ENCODE measurements around the gene ERBB3.

Gene ERBB3

DNA sequence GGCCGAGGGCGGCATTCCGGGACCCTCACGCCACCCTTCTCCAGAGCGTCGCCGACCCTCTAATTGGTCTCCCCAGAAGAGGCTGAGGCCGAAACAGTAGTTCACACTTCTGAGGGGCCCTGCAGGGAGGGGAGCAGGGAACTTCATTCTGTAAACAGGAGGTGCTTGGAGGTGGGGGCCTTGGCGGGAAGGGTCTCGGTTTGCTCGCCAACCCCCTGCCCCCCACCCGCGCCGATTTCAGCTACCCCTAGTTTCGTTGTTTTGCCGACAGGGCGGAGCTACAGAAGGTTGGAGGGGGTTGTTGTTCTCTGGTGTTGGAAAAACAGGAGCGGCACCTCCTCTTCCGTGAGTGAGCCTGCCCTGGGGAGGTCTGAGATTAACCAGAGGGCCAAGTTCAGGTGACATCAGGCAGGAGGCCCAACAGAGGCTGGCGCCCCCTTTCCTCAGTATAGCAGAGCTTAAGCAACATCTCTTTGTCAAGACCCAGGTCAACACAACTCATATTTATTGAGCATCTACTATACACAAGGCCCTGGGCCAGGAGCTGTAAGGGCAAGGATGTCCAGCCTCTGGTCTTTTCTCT, 682 bp downstream of the ERBB3 start:
- no peak for DNase-seq

DNA sequence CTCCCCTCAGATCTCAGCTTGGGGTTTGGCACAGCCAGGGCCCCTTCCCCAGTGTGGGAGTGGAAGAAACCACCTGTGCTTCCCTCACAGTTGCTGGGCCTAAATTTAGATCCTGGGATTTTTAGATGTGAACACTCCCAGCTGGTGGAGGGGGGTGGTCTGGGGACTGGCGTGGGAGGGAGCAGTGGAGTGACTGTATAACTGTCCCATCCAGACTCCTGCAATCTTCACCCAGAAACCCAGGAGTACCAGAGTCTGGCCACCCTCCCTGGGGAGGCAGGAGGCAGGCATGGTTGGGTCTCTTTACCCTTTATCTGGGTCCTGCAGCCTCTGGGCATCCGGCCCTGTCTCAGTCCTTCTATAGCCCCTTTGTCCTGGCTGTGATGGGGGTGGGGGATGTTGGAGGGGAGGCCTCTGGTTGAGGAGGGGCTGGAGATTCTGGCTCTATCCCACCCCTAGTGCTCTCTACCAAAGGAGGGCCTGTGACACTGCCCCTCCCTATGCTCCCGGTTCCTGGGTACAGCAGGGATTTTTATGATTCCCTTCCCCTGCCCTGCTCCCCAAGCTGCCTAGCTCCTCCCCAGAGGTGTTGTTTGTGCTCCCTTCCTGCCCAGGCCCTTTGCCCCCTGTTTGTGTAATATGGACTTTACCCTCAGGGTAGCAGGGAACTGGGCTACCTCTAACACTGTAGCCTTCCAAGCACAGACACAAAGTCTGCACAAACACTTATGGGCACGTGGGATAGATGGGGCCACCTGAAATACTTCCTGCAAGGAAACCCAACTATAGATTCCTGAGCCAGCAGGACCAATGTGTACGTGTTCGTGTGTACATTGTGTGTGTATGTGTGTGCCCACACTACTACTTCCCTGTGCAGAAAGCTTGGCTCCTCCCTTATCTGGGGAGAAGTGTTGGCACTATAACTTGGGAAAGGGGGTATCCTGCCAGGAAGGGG, 1.7 kb downstream of the ERBB3 start:
- DNase-seq, result no peak

DNA sequence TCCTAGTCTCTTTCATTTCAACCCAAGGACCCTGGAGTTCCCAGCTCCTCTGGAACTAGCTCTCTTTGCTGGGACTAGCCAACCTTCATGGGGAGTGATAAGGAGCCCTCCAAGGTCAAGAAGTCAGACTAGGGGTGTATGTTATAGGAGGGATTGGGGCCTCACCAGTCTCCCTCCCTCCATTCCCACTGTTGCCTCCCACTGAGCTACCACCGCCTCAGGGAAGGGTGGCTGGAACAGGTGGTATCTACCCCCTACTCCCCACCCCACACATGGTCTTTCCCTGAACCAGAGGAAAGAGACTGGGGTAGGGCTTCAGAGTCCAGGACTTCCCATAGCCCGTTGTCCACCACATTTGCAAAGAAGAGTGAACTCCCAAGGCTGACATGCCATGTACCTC, 2.4 kb downstream of the ERBB3 start:
- DNase-seq, result no peak

DNA sequence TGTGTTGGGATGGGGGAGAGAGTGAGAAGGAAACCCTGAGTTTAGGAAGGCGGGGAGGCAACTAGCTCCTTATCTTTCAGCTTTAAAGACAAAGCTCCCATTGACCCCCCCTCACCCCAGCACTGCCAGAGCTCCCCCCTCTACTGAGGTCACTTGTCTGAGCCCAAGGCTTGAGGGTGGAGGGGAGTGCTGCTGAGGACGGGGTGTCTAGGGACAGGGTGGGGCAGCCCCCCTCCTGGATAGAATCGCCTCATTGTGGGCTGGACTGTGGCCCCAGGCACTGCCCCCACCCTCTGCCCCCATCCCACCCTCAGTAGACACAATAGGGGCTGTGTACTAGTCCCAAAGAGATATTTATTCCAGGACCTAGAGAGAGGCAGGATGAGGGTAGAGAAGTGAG, 3.0 kb downstream of the ERBB3 start:
- DNase-seq, result no peak

DNA sequence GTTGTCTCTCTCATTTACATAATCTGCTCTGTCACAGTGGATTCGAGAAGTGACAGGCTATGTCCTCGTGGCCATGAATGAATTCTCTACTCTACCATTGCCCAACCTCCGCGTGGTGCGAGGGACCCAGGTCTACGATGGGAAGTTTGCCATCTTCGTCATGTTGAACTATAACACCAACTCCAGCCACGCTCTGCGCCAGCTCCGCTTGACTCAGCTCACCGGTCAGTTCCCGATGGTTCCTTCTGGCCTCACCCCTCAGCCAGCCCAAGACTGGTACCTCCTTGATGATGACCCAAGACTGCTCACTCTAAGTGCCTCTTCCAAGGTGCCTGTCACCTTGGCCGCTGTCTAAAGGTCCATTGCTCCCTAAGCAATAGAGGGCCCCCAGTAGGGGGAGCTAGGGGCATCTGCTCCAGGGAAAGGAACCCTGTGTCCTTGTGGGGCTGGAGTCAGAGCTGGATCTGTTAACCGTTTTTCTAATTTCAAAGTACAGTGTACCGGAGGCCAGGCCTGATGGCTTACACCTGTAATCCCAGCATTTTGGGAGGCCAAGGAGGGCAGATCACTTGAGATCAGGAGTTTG, 5.1 kb downstream of the ERBB3 start:
- DNase-seq, result no peak

DNA sequence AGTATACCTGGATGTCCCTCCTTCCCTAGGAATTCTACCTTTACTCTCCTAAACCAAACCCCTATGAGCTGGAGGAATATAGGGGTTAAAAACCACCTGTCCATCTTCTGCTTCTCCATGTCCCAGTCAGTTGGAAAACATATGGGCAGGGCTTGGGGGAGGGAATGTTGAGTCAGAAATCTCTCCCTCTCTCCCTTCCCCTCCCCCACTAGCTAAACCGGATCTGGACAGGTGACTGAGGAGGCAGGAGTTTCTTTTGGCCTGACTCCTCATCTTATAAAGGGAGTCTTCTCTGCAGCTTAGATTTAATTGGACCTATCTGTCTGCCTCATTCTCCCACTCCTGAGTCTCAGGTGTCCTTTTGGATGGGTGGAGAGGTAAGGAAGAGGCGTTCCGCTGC, 6.1 kb downstream of the ERBB3 start:
- DNase-seq, result no peak

DNA sequence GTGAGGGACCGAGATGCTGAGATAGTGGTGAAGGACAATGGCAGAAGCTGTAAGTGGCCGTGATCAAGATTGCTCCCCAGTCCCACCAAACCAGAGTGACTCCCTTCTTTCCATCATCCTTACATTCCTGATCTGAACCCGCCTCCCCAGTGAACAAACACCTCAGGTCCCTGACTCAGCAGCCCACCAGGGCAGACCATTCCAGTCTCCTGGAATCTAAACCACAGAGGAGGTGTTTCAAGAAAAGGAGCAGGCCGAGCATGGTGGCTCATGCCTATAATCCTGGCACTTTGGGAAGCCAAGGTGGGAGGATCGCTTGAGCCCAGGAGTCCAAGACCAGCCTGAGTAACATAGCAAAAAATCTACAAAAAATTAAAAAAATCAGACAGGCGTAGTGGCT, 6.6 kb downstream of the ERBB3 start:
- no peak for DNase-seq

DNA sequence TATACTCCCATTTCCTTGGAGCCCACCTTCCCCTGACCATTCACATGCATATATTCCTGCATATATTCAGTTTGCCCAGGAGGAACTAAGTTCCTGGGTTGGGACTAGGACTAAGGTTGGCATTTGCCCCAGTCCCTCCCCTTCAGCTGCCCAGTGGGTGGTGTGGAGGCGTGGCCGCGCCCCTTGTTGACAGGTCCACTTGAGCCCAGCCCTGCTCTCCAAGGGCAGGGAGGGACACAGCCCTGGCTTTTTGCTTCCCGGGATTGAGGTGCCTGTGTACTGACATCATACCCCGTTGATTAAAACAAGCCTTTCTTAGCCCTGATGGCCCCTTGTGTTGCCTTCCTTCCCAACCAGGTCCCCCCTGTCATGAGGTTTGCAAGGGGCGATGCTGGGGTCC, 7.3 kb downstream of the ERBB3 start:
- DNase-seq, result no peak

DNA sequence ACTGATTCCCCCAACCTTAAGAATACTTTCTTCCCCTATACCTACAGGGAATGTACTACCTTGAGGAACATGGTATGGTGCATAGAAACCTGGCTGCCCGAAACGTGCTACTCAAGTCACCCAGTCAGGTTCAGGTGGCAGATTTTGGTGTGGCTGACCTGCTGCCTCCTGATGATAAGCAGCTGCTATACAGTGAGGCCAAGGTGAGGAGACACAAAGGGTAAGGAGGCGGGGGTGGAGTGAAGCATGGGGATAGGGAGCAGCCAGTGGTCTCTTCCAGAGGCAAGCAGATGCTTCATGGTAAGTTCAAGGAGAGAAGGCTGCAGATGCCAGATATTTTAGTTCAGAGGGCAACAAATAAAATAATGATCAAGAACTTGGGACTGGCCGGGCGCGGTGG, 17.8 kb downstream of the ERBB3 start:
- no peak for DNase-seq

DNA sequence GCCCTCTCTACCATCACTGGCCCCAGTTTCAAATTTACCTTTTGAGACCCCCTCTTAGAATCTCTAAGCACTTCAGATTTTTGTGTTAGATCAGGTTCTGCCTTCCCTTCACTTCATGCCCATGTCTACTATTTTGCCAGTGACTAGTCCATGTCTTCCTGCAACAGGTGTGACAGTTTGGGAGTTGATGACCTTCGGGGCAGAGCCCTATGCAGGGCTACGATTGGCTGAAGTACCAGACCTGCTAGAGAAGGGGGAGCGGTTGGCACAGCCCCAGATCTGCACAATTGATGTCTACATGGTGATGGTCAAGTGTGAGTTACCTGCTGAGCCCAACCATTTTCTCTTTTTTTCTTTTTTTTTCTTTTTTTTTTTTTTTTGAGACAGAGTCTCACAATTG, 18.6 kb downstream of the ERBB3 start:
- no peak for DNase-seq

DNA sequence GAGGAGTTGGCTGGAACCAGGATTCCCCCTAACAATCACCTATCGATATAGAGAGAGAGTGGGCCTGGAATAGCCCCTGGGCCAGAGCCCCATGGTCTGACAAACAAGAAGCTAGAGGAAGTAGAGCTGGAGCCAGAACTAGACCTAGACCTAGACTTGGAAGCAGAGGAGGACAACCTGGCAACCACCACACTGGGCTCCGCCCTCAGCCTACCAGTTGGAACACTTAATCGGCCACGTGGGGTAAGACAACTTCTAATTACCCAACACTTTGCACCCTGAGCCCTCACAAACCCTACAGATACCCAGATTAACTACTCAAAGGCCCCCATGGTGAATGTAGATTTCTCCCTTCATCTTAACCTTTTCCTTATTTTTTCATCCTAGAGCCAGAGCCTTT, 19.8 kb downstream of the ERBB3 start:
- DNase-seq, result no peak

DNA sequence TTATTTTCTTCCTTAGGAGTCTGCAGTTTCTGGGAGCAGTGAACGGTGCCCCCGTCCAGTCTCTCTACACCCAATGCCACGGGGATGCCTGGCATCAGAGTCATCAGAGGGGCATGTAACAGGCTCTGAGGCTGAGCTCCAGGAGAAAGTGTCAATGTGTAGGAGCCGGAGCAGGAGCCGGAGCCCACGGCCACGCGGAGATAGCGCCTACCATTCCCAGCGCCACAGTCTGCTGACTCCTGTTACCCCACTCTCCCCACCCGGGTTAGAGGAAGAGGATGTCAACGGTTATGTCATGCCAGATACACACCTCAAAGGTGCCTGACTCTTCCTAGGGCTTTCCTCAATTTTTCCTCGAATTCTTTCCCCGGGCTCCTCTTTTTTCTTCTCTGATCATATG, 21.1 kb downstream of the ERBB3 start:
- no peak for DNase-seq

DNA sequence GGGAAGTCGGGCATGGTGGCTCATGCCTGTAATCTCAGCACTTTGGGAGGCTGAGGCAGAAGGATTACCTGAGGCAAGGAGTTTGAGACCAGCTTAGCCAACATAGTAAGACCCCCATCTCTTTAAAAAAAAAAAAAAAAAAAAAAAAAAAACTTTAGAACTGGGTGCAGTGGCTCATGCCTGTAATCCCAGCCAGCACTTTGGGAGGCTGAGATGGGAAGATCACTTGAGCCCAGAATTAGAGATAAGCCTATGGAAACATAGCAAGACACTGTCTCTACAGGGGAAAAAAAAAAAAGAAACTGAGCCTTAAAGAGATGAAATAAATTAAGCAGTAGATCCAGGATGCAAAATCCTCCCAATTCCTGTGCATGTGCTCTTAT, 22.7 kb downstream of the ERBB3 start:
- DNase-seq, result no peak

DNA sequence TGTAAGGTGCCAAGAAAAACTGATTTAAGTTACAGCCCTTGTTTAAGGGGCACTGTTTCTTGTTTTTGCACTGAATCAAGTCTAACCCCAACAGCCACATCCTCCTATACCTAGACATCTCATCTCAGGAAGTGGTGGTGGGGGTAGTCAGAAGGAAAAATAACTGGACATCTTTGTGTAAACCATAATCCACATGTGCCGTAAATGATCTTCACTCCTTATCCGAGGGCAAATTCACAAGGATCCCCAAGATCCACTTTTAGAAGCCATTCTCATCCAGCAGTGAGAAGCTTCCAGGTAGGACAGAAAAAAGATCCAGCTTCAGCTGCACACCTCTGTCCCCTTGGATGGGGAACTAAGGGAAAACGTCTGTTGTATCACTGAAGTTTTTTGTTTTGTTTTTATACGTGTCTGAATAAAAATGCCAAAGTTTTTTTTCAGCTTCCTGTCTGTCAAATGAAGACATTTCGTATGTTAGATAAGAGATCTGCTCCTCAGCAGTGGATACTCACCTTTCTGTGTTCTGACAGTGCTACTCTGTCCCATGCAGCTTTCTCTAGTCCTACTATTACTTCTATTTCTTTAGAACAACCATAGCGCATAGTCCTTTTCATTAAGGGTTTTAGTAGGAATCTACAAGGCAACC, 23.2 kb downstream of the ERBB3 start:
- DNase-seq, result no peak

DNA sequence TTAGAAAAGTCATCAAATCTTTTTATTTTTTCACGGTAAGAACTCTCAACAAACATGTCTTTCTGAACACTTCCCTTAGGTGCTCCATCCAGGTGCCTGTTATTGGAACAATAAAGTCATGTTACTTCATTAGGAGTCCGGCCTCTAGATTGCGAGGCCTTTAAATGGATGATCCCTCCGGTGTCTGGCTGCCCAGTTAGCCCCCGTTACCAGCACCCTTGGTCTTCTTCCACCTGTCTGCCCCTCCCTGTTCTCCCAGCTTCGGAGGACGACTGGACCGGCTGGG, 23.8 kb downstream of the ERBB3 start:
- DNase-seq, result no peak

DNA sequence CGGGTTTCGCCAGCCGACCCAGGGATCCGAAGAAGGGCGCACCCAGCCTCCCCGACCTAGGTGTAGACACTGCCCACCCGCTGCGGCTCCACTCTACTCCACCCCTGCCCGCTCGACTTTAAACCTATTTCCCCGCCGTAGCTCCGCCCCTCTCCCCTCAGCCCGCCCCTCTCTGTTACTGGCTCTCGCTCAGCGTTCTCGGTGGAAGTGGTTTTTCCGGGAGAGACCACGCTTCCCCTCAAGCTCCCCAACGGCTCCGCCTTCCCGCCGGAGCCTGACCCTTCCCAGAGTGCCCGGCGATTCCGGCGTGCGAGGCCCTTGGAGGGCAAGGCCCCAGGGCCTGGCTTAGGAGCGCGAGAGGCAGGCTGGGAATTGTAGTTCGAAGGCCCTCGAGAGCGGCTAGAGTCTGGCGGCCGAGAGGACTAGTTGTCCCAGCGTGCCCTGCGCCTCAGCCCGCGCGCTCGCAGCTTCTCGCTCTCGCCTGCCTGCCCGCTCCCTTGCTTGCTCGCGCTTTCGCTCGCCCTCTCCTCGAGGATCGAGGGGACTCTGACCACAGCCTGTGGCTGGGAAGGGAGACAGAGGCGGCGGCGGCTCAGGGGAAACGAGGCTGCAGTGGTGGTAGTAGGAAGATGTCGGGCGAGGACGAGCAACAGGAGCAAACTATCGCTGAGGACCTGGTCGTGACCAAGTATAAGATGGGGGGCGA, 24.3 kb downstream of the ERBB3 start, which contains the start of gene PA2G4:
PA2G4 (plus strand) TSS at position 451 of the 706 bp plus-strand sequence; CDS start at position 630, 179 bp downstream.
- DNase-seq, result peak; percentile 96

DNA sequence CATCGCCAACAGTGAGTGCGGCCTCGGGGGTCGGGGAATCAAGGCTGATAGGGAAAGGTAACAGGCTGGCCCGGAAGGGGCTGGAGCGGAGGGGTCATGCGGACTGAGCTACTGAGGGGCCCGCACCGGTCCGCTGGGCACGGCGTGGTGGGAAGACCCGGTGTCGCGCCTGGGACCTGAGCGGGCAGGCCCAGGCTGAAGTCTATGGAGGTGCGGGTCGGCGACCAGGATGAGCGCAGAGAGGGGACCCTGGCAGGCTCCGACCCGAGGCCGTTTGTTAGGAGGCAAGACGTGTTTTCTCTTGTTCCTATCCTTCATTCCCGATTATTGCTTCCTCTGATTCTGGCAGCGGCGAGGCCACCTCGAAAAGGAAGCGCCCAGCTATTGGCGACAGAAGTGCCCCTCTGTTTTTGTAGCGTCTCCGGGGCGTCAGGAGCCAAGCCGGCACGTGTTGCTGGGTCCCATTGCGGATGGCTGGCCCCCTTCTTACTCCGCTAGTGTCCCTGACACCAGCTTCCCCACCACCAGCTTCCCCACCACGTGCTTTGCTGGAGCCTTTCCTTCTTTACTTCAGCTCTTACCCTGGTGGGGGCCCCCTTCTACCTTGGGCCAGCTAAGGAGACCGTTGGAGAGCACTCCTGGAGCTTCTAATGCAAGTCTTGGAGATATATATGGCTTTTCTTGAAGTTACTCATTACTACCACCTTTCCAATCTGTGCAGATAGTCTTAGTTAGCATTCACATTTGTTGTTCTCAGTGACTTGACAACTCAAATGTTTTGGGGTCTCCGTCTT, 25.0 kb downstream of the ERBB3 start:
- DNase-seq, result no peak

DNA sequence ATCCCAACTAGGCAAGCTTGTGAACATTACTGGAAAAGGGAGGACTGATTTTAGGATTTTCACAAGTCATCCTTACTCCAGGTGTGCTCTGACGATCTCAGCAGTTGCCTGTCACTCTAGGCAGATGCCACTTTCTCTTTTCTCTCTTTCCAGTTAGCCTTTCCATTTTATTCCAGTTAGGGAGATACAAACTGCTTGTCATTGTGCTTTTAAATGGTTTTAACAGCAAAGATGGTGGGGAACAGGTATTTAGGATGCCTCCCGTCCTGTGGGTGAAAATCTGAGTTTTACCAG, 25.6 kb downstream of the ERBB3 start:
- no peak for DNase-seq

DNA sequence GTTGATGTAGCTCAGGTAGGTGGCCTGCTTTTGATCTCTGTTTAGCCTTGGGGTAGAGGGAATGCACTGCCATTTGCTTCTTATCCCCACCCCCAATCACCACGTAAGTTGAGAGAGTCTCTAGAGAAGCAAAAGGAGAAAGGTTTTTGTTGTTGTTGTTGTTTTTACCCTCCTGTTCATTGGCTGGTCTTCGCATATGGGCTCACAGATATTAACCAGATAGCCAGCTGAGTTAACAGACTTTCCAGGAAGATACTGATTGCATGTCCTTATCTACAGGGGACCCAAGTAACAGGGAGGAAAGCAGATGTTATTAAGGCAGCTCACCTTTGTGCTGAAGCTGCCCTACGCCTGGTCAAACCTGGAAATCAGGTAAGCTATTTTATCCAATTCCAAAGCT, 27.3 kb downstream of the ERBB3 start:
- no peak for DNase-seq

DNA sequence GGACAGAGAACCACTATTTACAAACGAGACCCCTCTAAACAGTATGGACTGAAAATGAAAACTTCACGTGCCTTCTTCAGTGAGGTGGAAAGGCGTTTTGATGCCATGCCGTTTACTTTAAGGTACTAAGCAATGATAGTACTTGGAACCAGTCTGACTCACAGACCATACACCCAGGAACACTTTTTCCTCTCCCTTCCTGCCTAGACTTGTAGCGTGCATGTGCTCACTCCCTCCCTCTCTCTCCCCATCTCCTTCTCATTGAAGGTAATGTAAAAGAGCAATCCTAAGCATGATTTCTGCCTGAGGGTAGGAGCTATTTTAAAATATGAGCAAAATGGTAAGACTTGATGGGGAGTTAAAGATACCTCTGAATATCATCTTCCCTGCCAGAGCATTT, 30.6 kb downstream of the ERBB3 start:
- no peak for DNase-seq

DNA sequence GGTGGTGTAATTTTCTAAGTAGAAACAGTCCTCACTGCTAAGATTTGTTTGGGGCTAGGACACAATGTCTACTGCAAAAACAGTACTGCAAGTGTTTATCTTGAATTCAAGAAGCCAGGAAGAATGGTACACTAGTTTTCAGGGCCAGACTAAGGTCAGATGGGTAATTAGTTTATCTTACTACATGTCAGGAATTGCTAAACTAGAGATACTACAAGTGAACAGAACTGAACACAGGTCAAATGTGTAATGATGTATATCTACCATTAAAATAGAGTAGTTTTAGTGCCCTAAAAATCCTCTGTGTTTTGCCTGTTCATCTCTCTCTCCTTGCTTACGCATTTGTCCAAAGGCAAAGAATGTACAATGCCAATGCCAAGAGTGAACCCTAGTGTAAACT, 34.1 kb downstream of the ERBB3 start:
- DNase-seq, result no peak

DNA sequence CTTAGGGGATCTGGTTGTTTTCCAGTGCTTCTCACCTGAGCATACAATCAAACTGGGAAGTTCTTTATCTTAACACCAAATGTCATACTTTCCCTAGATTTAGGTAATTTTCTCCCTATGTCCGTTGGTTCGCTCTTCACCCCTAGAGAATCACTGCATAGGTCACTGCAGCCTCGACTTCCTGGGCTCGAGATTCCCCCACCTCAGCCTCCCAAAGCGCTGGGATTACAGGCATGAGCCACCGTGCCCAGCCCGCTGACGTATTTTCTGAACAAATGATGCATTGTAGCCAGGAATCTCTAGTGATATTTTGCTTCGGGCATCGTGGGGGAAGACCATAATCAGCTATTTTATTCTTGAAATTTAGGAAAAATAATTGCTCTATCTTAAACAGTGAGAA, 35.4 kb downstream of the ERBB3 start:
- DNase-seq, result no peak
